GM19193 (cell line): ENCODE results near the gene ADARB1.

Experiments
- POLR2A ChIP-seq: IDR thresholded peaks from 4 replicates; pipeline ENCODE4 v1.6.1; 2011; ENCODE audit not compliant: insufficient read depth, insufficient read length; ENCODE audit errors: extremely low read depth

Gene ADARB1

GRCh38 chr21:45209685-45210284 lies 135.4 kb downstream of the ADARB1 start:
- TF ChIP-seq POLR2A, result no peak

GRCh38 chr21:45210461-45210983 lies 136.1 kb downstream of the ADARB1 start:
- TF ChIP-seq POLR2A, result no peak

GRCh38 chr21:45211661-45212060 lies 137.3 kb downstream of the ADARB1 start:
- no peak for TF ChIP-seq POLR2A

GRCh38 chr21:45213392-45213791 lies 139.0 kb downstream of the ADARB1 start:
- TF ChIP-seq POLR2A, result no peak

- TF ChIP-seq POLR2A, result no peak
These were observed 140.8 kb downstream of the ADARB1 start for GRCh38 chr21:45215213-45215612.

GRCh38 chr21:45217010-45217409 lies 142.6 kb downstream of the ADARB1 start:
- no peak for TF ChIP-seq POLR2A

GRCh38 chr21:45219517-45219916 lies 145.1 kb downstream of the ADARB1 start:
- no peak for TF ChIP-seq POLR2A

- TF ChIP-seq POLR2A, result no peak
These were observed 145.7 kb downstream of the ADARB1 start for GRCh38 chr21:45220071-45220481.

- TF ChIP-seq POLR2A, result no peak
These were observed 146.5 kb downstream of the ADARB1 start for GRCh38 chr21:45220714-45221490.

GRCh38 chr21:45222001-45222400 lies 147.6 kb downstream of the ADARB1 start:
- no peak for TF ChIP-seq POLR2A

GRCh38 chr21:45223236-45224185 lies 149.1 kb downstream of the ADARB1 start:
- no peak for TF ChIP-seq POLR2A

GRCh38 chr21:45224189-45224938 lies 150.0 kb downstream of the ADARB1 start:
- TF ChIP-seq POLR2A, result no peak

GRCh38 chr21:45225041-45225740 lies 150.8 kb downstream of the ADARB1 start:
- TF ChIP-seq POLR2A, result no peak
